A549 treated with CORT108297 at 1 μM for 4 hours (cell line): Measurements from ENCODE around the gene JUP. TPM values are rescaled to one million over a fixed set of nuclear protein-coding genes. Genes with fewer than 3 reads are reported as not detected.

Source experiments
- total RNA-seq: library from RNA; stranded (reverse); fragments of 200-300 nt; extraction: Qiagen RNA extraction; gene quantifications from 5 replicates; pipeline ENCODE4 v1.2.3, GENCODE V29; 2022

JUP gene
- 86.6 to 131 TPM (median 125 TPM) in 5 replicates for total RNA-seq

DNA sequence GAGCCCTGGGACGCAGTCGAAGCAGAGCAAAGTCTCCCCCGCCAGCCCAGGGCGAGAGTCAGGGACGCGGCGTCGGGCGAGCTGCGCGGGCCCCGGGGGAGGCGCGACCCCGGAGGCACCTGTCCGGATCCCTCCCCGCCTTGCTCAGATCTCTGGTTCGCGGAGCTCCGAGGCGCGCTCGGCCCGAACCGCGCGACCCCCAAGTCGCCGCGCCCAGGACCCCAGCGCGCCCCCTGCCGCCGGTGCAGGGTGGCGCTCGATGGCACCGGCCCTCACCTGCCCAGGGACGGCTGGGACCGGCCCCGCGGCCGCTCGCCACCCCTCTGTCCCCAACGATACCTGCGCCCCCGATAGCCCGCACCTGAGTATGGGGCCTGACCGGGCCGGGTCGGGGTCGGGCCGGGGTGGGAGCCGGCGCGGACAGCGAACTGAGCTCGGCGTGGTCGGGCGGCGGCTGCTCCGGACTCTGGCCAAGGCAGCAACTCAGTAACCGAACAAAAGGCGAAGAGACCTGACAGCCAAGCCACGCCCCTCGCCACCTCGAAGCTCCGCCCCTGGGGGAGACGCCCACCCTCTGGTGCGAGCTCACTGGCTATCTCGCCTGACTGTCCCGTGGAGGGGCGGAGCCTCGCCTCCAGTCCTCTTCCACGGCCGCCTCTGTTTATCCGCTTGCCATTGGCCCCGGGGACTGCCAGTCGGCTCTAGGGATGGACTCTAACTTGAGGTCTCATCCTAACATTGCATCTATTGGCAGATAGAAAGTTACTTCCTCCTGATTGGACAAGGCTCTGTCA, at the start of gene JUP:
Gene JUP, minus strand, starts transcription at position 485 of the 794 bp plus-strand sequence. CDS start 14,857 bp downstream, outside the sequence.

DNA sequence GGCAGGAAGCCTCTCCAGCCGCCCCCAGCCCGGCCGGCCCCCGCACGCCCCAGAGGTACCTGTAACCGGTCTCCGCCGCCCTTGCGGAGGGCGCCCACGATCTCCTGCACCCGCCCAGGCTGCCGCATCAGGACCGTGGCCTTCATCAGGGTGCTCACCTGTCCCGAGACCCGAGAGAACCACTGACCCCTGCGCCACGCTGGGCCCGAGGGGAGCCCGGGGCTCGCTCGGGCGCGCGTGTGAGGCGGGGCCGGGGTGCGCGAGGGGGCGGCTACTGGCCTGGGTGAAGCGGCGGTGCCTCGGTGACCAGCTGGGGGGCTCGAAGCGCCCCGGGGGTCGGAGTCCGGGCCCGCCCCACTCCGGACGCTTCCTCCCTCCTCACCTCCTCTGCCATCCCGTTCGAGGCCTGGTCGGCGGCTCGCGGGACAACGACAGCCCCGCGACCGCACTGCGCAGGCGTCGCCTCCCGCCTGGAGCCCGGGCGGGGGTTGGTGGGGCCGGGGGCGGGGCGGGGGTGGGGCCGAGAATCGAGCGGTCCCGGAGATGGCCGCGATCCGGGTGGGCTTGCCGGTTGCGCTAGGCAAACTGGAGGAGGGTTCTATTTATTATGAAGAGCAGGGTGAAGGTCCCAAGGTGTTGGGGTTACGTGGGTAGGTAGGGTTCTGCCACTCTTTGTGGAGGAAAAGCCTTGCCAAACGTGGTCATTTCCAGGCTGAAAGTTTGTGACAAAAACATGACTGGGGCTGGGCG, 49.5 kb upstream of the JUP start, which contains the start of gene NT5C3B:
Gene NT5C3B, minus strand, starts transcription at position 433 of the 750 bp plus-strand sequence. Its CDS starts 39 bp downstream, at position 394.

DNA sequence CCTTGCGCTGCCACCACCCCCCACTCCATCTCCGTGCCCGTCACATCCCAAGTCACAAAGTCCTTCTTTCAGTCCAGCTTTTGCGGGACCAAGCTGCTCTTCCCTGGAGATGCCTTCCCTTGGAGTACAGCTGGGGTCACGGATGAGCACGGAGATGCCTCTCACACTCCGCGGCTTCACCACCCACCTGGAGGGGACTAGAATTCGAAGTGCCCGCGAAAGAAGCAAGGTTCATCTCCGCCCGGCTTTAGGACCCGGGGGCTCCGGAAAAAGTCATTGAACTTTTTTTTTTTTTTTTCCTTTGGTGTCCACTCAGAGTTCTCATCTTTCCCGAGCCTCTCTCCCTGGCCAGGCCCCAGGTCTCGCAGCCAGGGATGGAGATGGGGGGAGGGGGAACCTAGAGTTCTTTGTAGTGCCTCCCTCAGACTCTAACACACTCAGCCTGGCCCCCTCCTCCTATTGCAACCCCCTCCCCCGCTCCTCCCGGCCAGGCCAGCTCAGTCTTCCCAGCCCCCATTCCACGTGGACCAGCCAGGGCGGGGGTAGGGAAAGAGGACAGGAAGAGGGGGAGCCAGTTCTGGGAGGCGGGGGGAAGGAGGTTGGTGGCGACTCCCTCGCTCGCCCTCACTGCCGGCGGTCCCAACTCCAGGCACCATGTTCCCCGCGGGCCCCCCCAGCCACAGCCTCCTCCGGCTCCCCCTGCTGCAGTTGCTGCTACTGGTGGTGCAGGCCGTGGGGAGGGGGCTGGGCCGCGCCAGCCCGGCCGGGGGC, 26.1 kb upstream of the JUP start, which contains the start of gene FKBP10:
Gene FKBP10, plus strand, starts transcription at position 624 of the 771 bp plus-strand sequence. Its CDS starts 31 bp downstream, at position 655.

DNA sequence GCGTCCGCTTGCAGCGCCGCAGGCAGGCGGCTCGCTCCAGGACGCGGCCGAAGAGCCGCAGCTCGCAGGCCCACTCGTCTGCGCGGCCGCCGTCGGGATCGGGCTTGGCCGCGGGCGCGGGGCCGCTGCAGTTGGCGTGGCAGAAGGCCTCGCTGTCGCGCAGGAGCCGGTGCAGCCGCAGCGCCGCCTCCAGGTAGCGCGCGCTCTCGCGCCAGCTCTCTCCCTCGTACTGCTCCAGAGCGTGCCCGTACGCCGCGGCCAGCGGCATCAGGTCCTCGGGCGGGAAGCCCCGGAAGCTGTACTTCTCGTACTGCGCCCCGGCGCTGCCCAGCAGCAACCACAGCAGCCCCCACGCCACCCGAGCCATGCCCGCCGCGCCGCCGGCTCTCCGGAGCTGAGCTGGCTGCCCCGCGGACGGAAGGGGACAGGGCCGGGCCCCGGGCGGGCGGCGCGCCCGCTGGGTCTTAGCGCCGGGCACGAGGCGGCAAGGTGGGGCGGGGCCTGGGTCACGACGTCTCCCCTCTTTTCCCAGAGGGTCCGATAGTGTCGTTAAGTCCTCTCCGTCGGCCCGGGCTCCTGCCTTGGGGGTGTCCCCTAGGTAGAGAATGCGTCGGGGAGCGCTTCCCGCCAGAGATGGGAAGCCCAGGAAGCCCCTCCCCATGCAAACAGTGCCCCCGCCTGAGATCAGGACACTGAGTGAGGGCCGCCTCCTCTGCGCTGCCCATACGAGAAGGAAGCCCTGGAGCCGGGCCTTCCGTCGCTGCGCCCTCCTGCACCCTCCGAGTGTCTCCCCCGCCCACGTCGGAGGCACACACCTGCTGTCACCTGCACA, 25.3 kb upstream of the JUP start, which contains the start of gene P3H4:
Gene P3H4, minus strand, starts transcription at position 401 of the 832 bp plus-strand sequence. Its CDS starts 34 bp downstream, at position 367.

DNA sequence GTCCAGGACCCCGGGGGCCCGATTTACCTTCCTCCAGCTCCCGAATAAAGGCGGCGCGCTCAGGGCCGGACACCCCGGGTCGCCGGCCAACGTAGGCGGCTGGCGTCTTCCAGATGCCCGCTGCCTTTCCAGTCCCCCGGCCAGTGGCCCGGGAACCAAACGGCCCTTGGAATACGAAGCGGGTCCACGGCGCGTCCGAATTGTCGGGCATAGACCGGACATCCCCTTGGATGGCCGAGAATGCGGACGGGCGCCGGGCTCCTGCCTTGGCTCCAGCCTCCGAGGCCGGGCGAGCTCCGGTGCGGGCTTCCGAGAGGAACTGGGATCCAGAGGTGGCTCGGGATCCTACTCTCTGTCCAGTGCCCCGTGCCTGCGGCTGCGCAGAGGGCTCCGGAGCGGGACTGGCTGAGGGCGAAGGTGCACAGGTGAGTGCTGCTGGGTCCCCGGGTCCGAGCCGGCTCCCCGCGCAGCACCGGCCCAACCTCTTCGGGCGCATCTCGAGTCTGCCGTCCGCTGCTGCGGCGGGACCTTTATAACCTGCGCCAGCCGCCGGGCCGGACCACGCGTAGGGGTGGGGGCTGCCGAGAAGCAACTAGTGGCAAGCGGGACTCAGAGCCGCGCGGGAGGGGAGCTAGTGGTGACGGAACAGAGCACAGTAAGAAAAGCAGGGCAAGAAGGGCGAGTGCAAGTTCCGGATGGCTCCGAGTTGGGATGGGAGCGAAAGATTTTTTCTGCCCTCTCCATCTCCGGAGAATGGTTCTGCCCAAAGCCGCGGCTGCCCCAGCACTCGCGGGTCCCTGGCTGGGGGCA, 52.2 kb downstream of the JUP start, which contains the start of gene HAP1:
Gene HAP1, minus strand, starts transcription at position 505 of the 810 bp plus-strand sequence. Its CDS starts 9 bp downstream, at position 496.

DNA sequence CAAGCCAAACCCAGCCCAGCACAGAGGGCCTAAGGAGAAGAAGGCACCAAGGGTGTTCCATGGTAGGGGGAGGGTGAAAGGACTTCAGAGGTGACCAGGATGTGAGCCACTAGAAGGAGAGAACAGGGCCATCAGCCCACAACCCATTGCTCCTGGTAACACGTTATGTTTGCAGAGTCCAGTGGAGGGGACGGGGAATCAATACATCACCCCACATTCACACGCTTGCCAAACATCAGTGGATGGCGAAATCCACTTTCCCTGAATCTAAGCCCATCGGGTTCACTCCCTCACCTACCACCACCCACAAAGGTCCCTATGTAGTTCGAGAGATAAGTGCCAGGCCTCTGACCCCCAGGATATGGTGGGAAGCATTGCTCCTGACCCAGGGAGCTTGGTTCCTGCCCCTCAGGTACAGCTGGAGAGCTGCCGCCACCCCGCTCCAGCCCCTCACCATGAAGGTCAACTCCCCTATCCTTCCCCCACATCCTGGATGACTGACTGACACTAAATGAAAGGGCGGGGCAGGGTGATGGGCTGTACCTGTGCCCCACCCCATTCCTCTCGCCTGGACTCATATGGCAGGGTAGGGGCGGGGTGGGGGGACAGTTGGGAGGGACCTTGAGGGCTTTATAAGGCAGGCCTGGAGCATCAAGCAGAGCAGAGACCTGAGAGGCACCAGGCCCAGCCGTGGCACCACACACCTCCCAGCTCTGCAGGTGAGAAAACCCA, 74.7 kb downstream of the JUP start, which contains the start of gene GAST:
Gene GAST, plus strand, starts transcription at position 663 of the 732 bp plus-strand sequence. CDS start 3,106 bp downstream, outside the sequence.

Other genes with a start within 250 kb of the JUP start
- not detected in 5 replicates for gene KRT9, start 214.7 kb downstream of the JUP start, total RNA-seq
- gene KRT14, start 199.8 kb downstream of the JUP start, total RNA-seq: 0.08 to 0.34 TPM (median 0.13 TPM) in 3 of 5 replicates, not detected in the others
- 0.40 to 0.85 TPM (median 0.64 TPM) in 5 replicates for gene KRT16, start 173.9 kb downstream of the JUP start, total RNA-seq
- gene KRT17, start 162.1 kb downstream of the JUP start, total RNA-seq: 0.88 to 1.5 TPM (median 1.1 TPM) in 5 replicates
- 1,154 to 1,812 TPM (median 1,361 TPM) in 5 replicates for gene EIF1, start 97.8 kb downstream of the JUP start, total RNA-seq
- gene GAST, start 74.4 kb downstream of the JUP start, total RNA-seq: 0.21 to 0.34 TPM in 2 of 5 replicates, not detected in the others
- gene HAP1, start 52.1 kb downstream of the JUP start, total RNA-seq: 0.88 to 2.0 TPM (median 1.7 TPM) in 5 replicates
- 29.5 to 40.9 TPM (median 36.9 TPM) in 5 replicates for gene P3H4, start 25.2 kb upstream of the JUP start, total RNA-seq
- 87.2 to 120 TPM (median 113 TPM) in 5 replicates for gene FKBP10, start 26.3 kb upstream of the JUP start, total RNA-seq
- 106 to 112 TPM (median 110 TPM) in 5 replicates for gene NT5C3B, start 49.5 kb upstream of the JUP start, total RNA-seq
- gene KLHL10, start 51.1 kb upstream of the JUP start, total RNA-seq: 0.06 to 0.09 TPM (median 0.07 TPM) in 3 of 5 replicates, not detected in the others
- gene KLHL11, start 78.7 kb upstream of the JUP start, total RNA-seq: 1.8 to 3.5 TPM (median 2.6 TPM) in 5 replicates
- gene ACLY, start 132.2 kb upstream of the JUP start, total RNA-seq: 246 to 312 TPM (median 293 TPM) in 5 replicates
- 1.2 to 1.7 TPM (median 1.4 TPM) in 5 replicates for gene ODAD4, start 143.9 kb upstream of the JUP start, total RNA-seq
- 59.8 to 75.7 TPM (median 71.5 TPM) in 5 replicates for gene CNP, start 180.1 kb upstream of the JUP start, total RNA-seq
- gene DNAJC7, start 230.7 kb upstream of the JUP start, total RNA-seq: 115 to 125 TPM (median 118 TPM) in 5 replicates
- gene NKIRAS2, start 233.4 kb upstream of the JUP start, total RNA-seq: 44.6 to 49.7 TPM (median 48.8 TPM) in 5 replicates